Urinary bladder (tissue), 4 donors: ENCODE results near the gene HTT-AS. TPM values are rescaled to one million over a fixed set of nuclear protein-coding genes. Genes with fewer than 3 reads are reported as not detected.
A peak's percentile ranks its signal among the peaks of the same experiment; 100 is the strongest.

Experiments used
- DNase-seq: peaks from one replicate; pipeline ENCODE4 v3.0.0-alpha.2; 2015; ENCODE audit errors: extremely low spot score
- H3K27ac ChIP-seq: one replicate; pipeline ENCODE4 v1.5.1; 2013; ENCODE audit warnings: low read depth, mild to moderate bottlenecking, moderate library complexity
- H3K36me3 ChIP-seq: one replicate; pipeline ENCODE4 v1.6.1; 2013; ENCODE audit warnings: mild to moderate bottlenecking, moderate library complexity; ENCODE audit not compliant: insufficient read depth
- H3K4me1 ChIP-seq: one replicate; pipeline ENCODE4 v1.6.1; 2013; ENCODE audit warnings: mild to moderate bottlenecking, moderate library complexity; ENCODE audit not compliant: insufficient read depth
- H3K4me3 ChIP-seq: one replicate; pipeline ENCODE4 v1.5.1; 2013; ENCODE audit warnings: low read depth, low read length
- WGBS: extraction: QIAGEN DNeasy Blood & Tissue Kit; methylation state at CpG from one replicate; pipeline ENCODE4 v1.1.7; 2013; 5-methylcytosine and 5-hydroxymethylcytosine counted together
- polyA plus RNA-seq: library from polyadenylated mRNA; stranded (reverse); fragments of 200-250 nt; gene quantifications from one replicate; pipeline ENCODE4 v1.2.3, GENCODE V29; 2013
- total RNA-seq: library from RNA; depleted of rRNA; stranded (reverse); fragments of >200 nt; gene quantifications from one replicate; pipeline ENCODE4 v1.2.3, GENCODE V29; 2014
- donor health status: healthy with polysubstance abuse.
- donor health status: healthy.

HTT-AS gene
- total and polyA plus RNA-seq, 2 donors: not detected

DNA sequence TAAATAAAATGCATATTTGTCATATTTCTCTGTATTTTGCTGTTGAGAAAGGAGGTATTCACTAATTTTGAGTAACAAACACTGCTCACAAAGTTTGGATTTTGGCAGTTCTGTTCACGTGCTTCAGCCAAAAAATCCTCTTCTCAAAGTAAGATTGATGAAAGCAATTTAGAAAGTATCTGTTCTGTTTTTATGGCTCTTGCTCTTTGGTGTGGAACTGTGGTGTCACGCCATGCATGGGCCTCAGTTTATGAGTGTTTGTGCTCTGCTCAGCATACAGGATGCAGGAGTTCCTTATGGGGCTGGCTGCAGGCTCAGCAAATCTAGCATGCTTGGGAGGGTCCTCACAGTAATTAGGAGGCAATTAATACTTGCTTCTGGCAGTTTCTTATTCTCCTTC lies 3.5 kb upstream of the HTT-AS start:
- DNase-seq: no peak
- Histone ChIP-seq H3K27ac (no peak overlapping the region), H3K4me1 (no peaks in the 10 kb centered on the region), H3K4me3 (no peak overlapping the region), H3K36me3 (no peaks in the 10 kb centered on the region)
- WGBS: 72% methylated on average over 2 of the region's 2 CpGs

- Histone ChIP-seq H3K36me3 (no peaks in the 10 kb centered on the region), H3K4me3 (peak overlapping the region; percentile 83), H3K4me1 (no peaks in the 10 kb centered on the region), H3K27ac (no peak overlapping the region)
- WGBS: under 1% methylated on average over 8 of the region's 8 CpGs
- DNase-seq: no peak
Observed at GRCh38 chr4:3075652-3075981, 1.3 kb upstream of the HTT-AS start.

DNA sequence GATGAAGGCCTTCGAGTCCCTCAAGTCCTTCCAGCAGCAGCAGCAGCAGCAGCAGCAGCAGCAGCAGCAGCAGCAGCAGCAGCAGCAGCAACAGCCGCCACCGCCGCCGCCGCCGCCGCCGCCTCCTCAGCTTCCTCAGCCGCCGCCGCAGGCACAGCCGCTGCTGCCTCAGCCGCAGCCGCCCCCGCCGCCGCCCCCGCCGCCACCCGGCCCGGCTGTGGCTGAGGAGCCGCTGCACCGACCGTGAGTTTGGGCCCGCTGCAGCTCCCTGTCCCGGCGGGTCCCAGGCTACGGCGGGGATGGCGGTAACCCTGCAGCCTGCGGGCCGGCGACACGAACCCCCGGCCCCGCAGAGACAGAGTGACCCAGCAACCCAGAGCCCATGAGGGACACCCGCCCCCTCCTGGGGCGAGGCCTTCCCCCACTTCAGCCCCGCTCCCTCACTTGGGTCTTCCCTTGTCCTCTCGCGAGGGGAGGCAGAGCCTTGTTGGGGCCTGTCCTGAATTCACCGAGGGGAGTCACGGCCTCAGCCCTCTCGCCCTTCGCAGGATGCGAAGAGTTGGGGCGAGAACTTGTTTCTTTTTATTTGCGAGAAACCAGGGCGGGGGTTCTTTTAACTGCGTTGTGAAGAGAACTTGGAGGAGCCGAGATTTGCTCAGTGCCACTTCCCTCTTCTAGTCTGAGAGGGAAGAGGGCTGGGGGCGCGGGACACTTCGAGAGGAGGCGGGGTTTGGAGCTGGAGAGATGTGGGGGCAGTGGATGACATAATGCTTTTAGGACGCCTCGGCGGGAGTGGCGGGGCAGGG lies 711 bp upstream of the HTT-AS start:
- H3K4me1 ChIP-seq: no peaks in the 10 kb centered on the region
- DNase-seq: no peak
- WGBS: under 1% methylated on average over 60 of the region's 60 CpGs

GRCh38 chr4:3073158-3074077 lies 920 bp downstream of the HTT-AS start:
- H3K36me3 ChIP-seq: no peaks in the 10 kb centered on the region
- H3K4me3 ChIP-seq: peak overlapping the region; percentile 62
- H3K4me1 ChIP-seq: no peaks in the 10 kb centered on the region
- WGBS: 9% methylated on average over 54 of the region's 54 CpGs
- H3K27ac ChIP-seq: peak overlapping the region; percentile 78
- DNase-seq: no peak

More for the DNA sequence above, 711 bp upstream of the HTT-AS start:
- Histone ChIP-seq H3K4me3 (peak overlapping the region; percentile 83), H3K36me3 (no peaks in the 10 kb centered on the region), H3K27ac (peak overlapping the region; percentile 92)

- no peak for DNase-seq
- Histone ChIP-seq H3K4me3 (no peak overlapping the region), H3K4me1 (no peaks in the 10 kb centered on the region), H3K27ac (no peak overlapping the region), H3K36me3 (no peaks in the 10 kb centered on the region)
- WGBS: 75% methylated on average over 7 of the region's 7 CpGs
Observed at GRCh38 chr4:3071811-3072210, 2.5 kb downstream of the HTT-AS start.

GRCh38 chr4:3070709-3071500 lies 3.4 kb downstream of the HTT-AS start:
- DNase-seq: no peak
- no peaks in the 10 kb centered on the region for H3K4me1 ChIP-seq
- no peak overlapping the region for H3K27ac ChIP-seq
- 77% methylated on average over 3 of the region's 3 CpGs for WGBS
- no peaks in the 10 kb centered on the region for H3K36me3 ChIP-seq
- H3K4me3 ChIP-seq: no peak overlapping the region

DNA sequence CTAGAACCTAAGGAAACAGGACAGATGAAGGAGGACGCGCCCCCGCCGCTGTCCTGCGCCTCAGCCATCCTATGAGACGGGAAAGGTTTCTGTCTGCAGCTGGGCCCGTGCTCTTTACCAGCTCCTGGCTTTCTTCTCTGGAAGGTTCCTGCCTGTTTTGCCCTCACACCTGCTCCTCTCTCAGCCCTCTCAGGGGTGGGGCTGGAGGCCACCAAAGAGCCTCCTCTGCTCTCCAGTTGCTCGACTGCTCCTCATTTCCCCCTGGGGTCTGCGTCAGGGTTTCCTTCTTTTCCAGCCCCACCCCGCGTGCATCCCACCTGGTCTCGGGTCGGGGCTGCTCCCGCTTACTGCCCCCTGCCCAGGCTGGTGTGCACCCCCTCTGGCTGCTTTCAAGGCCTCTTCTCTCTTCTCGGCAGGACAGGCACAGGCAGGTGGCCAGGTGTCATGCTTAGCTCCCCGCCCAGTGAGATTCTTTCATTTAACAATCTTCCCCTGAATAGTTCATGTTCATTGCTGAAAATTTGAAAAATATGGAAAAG lies 4.6 kb downstream of the HTT-AS start:
- Histone ChIP-seq H3K27ac (no peak overlapping the region), H3K4me1 (no peaks in the 10 kb centered on the region), H3K36me3 (no peaks in the 10 kb centered on the region), H3K4me3 (no peak overlapping the region)
- no peak for DNase-seq
- 72% methylated on average over 16 of the region's 16 CpGs for WGBS

- no peaks in the 10 kb centered on the region for H3K36me3 ChIP-seq
- H3K4me3 ChIP-seq: no peak overlapping the region
- H3K27ac ChIP-seq: no peak overlapping the region
- H3K4me1 ChIP-seq: no peaks in the 10 kb centered on the region
- no peak for DNase-seq
- 74% methylated on average over 6 of the region's 6 CpGs for WGBS
Observed at GRCh38 chr4:3067473-3068001, 6.8 kb downstream of the HTT-AS start.

DNA sequence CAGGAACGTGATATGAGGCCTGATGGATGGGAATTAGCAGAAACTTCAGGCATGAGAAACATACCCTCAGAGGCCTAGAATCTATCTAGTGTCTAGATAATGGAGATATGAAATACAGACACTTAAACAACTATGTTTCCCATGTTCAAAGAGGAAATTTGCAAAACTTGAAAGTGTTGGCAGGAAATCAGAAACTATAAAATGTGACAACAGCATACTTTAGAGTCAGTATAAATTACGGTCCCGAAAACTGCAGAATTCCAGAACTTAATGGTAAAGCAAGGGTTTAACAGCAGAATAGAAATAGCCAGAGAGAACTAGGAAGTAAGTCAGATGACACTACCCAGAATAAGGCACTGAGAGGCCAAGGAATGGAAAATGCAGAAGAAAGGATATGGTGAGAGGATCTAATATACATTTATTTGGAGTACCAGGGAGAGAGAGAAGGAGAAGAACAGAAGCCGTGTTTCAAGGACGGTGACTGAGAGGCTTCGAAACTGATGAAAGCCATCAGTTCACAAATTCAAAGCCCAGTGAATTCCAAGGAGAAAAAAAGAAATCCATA lies 7.4 kb downstream of the HTT-AS start:
- H3K36me3 ChIP-seq: no peaks in the 10 kb centered on the region
- no peak overlapping the region for H3K27ac ChIP-seq
- 69% methylated on average over 6 of the region's 6 CpGs for WGBS
- H3K4me1 ChIP-seq: no peaks in the 10 kb centered on the region
- DNase-seq: no peak
- no peak overlapping the region for H3K4me3 ChIP-seq

DNA sequence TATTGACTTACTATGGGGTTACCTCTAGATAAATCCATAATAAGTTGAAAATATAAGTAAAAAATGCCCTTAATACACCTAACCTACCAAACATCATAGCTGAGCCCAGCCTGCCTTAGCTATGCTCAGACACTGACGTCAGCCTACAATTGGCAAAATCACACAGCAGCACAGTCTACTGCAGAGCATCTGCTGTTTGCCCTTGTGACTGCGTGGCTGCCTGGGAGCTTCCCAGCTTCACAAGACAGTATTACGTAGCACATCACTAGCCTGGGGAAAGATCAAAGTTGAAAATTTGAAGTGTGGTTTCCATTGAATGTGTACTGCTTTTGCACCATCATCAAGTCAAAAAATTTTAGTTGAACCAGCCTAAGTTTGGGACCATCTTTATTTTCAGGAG lies 8.8 kb downstream of the HTT-AS start:
- DNase-seq: no peak
- H3K36me3 ChIP-seq: no peaks in the 10 kb centered on the region
- 83% methylated on average over 3 of the region's 3 CpGs for WGBS
- H3K4me3 ChIP-seq: no peak overlapping the region
- no peaks in the 10 kb centered on the region for H3K4me1 ChIP-seq
- H3K27ac ChIP-seq: no peak overlapping the region

GRCh38 chr4:3062471-3062870 lies 11.9 kb downstream of the HTT-AS start:
- Histone ChIP-seq H3K4me1 (no peaks in the 10 kb centered on the region), H3K27ac (no peak overlapping the region), H3K36me3 (no peaks in the 10 kb centered on the region), H3K4me3 (no peak overlapping the region)
- WGBS: 77% methylated on average over 12 of the region's 12 CpGs
- DNase-seq: no peak

- no peak for DNase-seq
- H3K4me1 ChIP-seq: no peaks in the 10 kb centered on the region
- WGBS: 89% methylated on average over 6 of the region's 6 CpGs
- no peak overlapping the region for H3K27ac ChIP-seq
- no peak overlapping the region for H3K4me3 ChIP-seq
- no peaks in the 10 kb centered on the region for H3K36me3 ChIP-seq
Observed at GRCh38 chr4:3060946-3061345, 13.4 kb downstream of the HTT-AS start.

GRCh38 chr4:3059943-3060342 lies 14.4 kb downstream of the HTT-AS start:
- Histone ChIP-seq H3K36me3 (no peaks in the 10 kb centered on the region), H3K4me1 (no peaks in the 10 kb centered on the region), H3K4me3 (no peak overlapping the region), H3K27ac (no peak overlapping the region)
- DNase-seq: no peak
- 90% methylated on average over 6 of the region's 6 CpGs for WGBS
